GM03348 (cell line): ENCODE results near the gene PRPF38A.
"Not testable (repeated sequence)": the region's sequence is repeated elsewhere in the genome, so short reads cannot be mapped to it uniquely, and the experiment has no call there.

ENCODE experiments used
- DNase-seq: peaks from one replicate; pipeline ENCODE4 v3.0.0; 2012; ENCODE audit warnings: low spot score

PRPF38A gene

GRCh38 chr1:52404116-52404974, at the start of gene PRPF38A, which contains the start of gene ORC1:
Gene PRPF38A, plus strand, starts transcription at chr1:52404602. Its CDS starts 148 bp downstream, at chr1:52404750.
Gene ORC1, minus strand, starts transcription at chr1:52404423. Its CDS starts 2,200 bp downstream, at chr1:52402223.
- peak; percentile 98 for DNase-seq

- DNase-seq = no peak
Observed at GRCh38 chr1:52355436-52355835, 49.0 kb upstream of the PRPF38A start.

GRCh38 chr1:52355847-52356505, 48.4 kb upstream of the PRPF38A start:
- no peak for DNase-seq

GRCh38 chr1:52356818-52357355, 47.5 kb upstream of the PRPF38A start:
- DNase-seq = no peak

- no peak for DNase-seq
Observed at GRCh38 chr1:52357397-52357796, 47.0 kb upstream of the PRPF38A start.

GRCh38 chr1:52358851-52359497, 45.4 kb upstream of the PRPF38A start:
- DNase-seq = no peak

GRCh38 chr1:52359676-52360594, 44.5 kb upstream of the PRPF38A start:
- DNase-seq = no peak

GRCh38 chr1:52360595-52360968, 43.8 kb upstream of the PRPF38A start:
- DNase-seq = no peak

GRCh38 chr1:52364235-52364839, 40.1 kb upstream of the PRPF38A start:
- no peak for DNase-seq

- DNase-seq = peak; percentile 81
Observed at GRCh38 chr1:52365071-52365745, 39.2 kb upstream of the PRPF38A start.

- DNase-seq = peak; percentile 99
Observed at GRCh38 chr1:52365746-52366516, 38.5 kb upstream of the PRPF38A start, which contains the start of gene CC2D1B. Gene CC2D1B, minus strand, starts transcription at chr1:52366205. Its CDS starts 1,585 bp downstream, at chr1:52364620.

GRCh38 chr1:52366517-52366827, 37.9 kb upstream of the PRPF38A start:
- no peak for DNase-seq

GRCh38 chr1:52367272-52367671, 37.1 kb upstream of the PRPF38A start:
- DNase-seq = no peak

GRCh38 chr1:52368383-52369172, 35.8 kb upstream of the PRPF38A start:
- peak; percentile 80 for DNase-seq

GRCh38 chr1:52369851-52370250, 34.6 kb upstream of the PRPF38A start:
- not testable (repeated sequence) for DNase-seq

- DNase-seq = no peak
Observed at GRCh38 chr1:52385376-52385775, 19.0 kb upstream of the PRPF38A start.

GRCh38 chr1:52386458-52386857, 17.9 kb upstream of the PRPF38A start:
- no peak for DNase-seq

GRCh38 chr1:52393174-52393573, 11.2 kb upstream of the PRPF38A start:
- DNase-seq = no peak

GRCh38 chr1:52399629-52400028, 4.8 kb upstream of the PRPF38A start:
- no peak for DNase-seq
